C4-2B (cell line): ENCODE data around the gene DAD1.

ENCODE experiments used
- CTCF ChIP-seq: fragments of 450-650 bp; conservative IDR thresholded peaks from 2 replicates; pipeline ENCODE4 v1.5.1; 2017; ENCODE audit warnings: mild to moderate bottlenecking
- ZFX ChIP-seq: fragments of 450-650 bp; IDR thresholded peaks from 2 replicates; pipeline ENCODE4 v1.6.1; 2017

DNA sequence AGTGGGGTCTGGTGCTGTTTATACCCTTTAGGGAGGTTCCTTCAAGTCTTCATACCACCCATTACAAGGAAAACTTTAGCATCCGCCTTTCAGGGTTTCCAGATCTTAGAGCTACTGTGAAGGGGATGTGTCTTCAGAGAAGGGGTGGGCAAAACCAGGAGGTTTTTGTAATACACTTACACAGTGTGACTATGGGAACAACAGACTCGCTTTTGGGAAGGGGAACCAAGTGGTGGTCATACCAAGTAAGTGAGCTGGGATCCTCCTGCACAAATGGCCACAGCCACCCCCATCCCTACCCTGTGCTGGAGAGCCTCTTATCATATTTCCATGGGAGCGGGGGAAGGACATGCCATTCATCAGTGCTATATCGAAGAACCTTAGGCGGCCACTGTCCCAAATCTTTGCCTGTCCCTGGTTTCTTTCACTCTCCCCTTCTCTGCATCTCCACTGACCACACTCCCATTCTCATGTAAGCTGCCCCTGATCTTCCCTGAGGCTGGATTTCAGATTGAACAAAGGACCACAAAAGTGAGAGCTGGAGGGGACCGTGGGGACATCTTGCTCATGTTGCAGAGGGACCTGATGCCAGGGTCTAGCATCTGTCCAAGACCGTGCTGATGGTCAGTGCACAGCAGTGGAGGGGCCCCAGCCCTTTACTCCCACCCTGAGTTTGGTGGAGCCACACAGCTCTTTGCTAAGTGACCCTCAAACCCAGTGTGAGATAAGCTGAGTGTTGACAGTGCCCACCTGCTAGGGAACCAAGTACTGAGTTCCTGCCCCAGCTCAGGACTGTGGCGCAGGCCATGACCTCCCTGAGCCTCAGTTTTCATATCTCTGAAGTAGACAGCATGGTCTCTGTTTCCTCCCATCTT lies 51.4 kb downstream of the DAD1 start:
- no peak for TF ChIP-seq CTCF
- no peak for TF ChIP-seq ZFX
